Globus pallidus (tissue), 1 donor: ENCODE measurements around the gene DIP2A.

Source experiments
- DNase-seq: peaks from one replicate; pipeline ENCODE4 v3.0.0-alpha.2; 2015; ENCODE audit warnings: low spot score

The DIP2A gene

GRCh38 chr21:46596201-46596600, 137.5 kb downstream of the DIP2A start:
- no peak for DNase-seq

- DNase-seq: no peak
Measured at GRCh38 chr21:46597031-46597430, 138.3 kb downstream of the DIP2A start.

DNA sequence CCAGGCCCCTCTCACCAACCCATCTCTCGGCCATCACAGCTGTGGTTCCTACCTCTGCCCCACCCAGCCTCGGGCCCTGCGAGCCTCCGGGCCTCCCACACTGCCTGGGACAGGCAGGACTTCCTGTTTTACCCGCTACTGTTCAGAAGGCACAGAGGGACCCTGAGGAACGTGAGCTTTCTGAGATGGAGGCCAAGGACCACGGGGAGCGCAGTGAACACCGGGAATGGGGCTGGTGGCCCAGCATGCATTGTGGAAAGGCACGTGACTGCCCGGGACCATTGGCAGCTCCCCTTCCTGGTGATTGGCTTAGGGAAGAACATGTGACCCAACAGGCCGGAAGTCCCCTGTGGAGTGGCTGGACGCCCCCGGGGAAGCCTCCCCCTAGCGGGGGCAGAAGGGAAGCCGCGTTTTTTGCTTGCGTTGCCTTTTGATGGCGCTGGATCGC, 139.2 kb downstream of the DIP2A start:
- DNase-seq: no peak

DNA sequence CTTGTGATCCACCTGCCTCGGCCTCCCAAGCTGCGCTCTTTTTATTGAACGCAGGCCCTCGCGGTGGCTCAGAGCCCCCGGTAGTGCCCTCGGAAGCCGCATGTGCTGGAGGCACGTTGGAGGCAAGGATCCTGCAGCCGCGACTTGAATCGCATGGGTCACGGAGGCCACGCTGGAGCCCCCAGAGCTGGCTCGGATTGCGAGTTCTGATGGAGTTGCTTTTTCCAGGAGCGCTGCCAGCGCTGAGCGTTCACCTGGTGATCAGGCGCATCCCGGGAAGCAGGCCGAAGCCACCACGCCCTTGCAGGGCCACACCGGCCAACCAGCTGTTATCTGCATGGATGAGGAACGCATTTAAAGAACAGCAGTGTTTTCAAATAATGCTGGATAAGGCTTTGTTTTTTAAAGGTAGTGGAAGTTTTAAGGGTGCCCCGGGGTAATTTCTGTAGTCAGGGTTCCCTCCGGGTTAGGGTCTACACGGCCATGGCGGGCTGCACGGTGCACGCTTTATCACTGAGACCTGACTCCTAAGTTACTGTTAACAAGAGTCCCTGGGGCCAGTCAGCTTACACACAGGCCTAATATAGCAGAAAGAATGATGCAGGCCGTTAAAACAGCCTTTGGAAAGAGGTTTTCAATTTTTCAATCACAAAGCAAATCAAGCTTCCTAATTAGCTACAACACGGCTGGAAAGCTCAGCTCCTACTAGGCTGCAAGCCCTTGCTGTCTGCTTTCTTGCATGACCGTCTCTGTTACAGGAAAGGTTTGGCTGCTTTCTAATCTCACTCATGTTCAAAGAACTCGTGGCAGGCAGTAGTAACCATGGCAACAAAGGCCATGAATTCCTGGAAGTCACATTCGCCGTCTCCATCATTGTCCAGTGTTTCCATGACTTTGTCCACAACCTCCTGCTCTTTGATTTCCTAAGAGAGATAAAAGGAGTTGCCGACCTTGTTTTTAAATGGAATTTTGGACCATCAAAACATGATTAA, 140.2 kb downstream of the DIP2A start:
- no peak for DNase-seq

- DNase-seq: no peak
Measured at GRCh38 chr21:46600305-46600704, 141.6 kb downstream of the DIP2A start.

DNA sequence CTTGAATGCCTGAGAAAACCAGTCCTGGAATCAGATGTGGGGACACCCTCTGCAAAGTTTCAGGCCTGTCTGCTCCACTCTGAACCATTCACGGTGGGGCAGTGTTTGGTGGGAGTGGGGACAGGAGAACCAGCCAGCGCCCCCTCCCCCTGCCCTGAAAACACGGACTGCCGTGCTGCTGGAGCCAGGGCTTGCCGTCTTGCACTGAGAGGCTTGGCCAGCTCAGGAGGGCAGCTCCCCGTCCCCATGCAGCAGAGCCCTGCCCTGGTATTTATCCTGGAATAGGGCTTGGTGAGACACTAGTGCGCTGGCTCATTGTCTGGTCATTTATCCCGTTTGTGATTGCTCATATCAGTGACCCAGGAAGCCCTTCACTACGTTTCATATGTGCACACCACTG, 142.3 kb downstream of the DIP2A start:
- DNase-seq: no peak

GRCh38 chr21:46603228-46603627, 144.5 kb downstream of the DIP2A start:
- DNase-seq: no peak

- no peak for DNase-seq
Measured at GRCh38 chr21:46604329-46604974, 145.8 kb downstream of the DIP2A start.

DNA sequence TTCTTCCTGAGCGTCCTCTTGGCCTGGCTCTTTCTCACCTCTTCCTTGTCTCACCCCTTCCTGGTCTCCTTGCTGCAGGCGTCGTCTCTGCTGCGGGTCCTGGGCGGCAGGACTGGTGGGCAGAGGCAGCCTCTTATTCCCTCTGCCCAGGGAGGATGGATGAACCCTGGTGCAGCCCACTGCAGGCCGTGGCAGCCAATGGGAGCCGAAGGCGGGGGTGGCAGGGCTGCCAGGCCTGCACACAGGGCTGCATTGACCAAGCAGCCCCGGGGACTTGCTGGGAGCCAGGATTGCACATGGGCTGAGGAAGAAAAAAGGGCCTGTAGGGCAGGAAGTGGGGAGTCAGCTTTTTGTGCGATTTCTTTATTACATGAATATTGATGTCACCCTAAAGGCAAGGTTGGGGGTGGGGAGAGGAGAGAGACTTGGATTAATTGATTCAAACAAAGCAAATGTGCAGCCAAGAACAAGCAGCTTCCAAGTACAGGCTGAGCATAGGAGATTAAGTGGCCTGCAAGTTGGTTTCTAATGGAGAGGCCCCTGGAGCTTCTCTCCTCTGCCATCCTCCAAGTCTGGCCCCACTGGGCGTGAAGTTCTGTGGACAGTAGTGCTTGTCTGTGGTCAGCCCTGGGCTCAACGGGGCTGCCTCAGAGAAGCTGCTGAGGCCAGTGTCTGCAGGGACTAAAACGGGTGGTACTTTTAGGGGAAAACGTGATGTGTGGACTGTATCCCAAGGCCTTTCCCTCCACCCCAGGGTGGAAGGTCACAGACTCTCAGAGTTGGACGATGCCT, 146.5 kb downstream of the DIP2A start, which contains the start of gene S100B:
TSS of gene S100B (minus strand) at position 108 of the 792 bp plus-strand sequence. CDS start 2,667 bp downstream, outside the sequence.
- DNase-seq: peak; percentile 98

DNA sequence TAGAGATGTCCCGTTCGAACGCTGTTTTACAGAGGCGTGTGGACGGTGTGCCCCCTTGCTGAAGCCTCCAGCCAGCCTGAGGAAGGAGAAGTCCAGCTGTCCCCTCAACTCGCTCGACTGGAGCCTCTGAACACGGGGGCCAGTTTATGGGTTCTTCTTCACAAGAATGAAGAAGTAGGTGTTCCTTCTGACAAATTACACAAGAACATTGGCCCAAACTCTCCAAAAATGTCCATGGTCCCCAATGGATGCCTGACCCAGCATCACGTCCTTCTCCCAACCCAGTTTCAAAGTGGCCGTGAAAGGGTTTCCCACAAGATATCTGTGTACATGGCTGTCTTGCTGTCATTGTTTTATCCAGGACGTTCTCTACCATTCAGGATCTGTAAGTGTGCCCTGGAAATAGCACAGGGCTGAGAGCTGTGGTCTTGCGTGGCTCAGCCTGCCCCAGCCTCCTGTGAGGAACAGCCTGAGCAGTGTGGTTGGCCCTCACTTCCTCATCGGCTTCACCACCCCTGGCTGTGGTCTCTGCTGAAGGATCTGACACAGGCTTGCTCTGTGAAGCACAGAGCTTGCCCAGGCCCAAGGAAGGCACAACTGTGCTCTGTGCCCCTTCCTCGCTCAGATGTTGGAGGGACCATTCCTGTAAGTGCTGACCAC, 147.2 kb downstream of the DIP2A start:
- no peak for DNase-seq

GRCh38 chr21:46606427-46606813, 147.7 kb downstream of the DIP2A start:
- no peak for DNase-seq

GRCh38 chr21:46607636-46608035, 148.9 kb downstream of the DIP2A start:
- DNase-seq: no peak

DNA sequence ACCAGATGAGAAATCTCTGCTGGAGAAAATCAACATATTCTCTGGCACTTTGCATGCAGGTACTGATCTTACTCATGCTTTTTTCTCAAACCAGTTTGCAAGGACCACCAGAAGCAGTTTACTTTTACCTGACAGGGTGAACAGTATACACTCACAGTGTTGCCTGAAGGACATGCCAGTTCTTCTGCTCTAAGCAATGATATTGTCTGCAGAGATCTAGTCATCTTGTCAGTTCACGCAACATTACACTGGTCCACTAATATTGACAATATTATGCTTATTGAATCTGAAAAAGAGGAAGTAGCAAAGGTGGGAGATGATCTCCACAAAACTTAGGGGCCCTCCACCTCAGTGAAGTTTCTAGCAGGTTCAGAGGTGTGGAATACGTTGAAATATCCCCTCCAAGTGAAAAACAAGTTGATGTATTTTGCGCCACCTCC, 150.0 kb downstream of the DIP2A start:
- no peak for DNase-seq

- no peak for DNase-seq
Measured at GRCh38 chr21:46610018-46610701, 151.5 kb downstream of the DIP2A start.

- no peak for DNase-seq
Measured at GRCh38 chr21:46613391-46613790, 154.7 kb downstream of the DIP2A start.

DNA sequence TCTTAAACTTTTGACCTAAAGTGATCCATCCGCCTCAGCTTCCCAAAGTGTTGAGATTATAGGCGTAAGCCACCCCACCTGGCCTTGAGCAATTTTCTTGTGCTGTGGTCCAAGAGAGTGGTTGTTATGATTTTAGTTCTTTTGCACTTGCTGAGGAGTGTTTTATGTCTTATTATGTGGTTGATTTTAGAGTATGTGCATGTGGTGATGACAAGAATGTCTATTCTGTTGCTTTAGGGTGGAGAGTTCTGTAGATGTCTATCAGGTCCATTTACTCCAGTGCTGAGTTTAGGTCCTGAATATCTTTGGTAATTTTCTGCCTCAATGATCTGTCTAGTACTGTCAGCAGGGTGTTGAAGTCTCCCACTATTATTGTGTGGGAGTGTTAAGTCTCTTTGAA, 157.4 kb downstream of the DIP2A start:
- no peak for DNase-seq

GRCh38 chr21:46616656-46617055, 158.0 kb downstream of the DIP2A start:
- DNase-seq: no peak

DNA sequence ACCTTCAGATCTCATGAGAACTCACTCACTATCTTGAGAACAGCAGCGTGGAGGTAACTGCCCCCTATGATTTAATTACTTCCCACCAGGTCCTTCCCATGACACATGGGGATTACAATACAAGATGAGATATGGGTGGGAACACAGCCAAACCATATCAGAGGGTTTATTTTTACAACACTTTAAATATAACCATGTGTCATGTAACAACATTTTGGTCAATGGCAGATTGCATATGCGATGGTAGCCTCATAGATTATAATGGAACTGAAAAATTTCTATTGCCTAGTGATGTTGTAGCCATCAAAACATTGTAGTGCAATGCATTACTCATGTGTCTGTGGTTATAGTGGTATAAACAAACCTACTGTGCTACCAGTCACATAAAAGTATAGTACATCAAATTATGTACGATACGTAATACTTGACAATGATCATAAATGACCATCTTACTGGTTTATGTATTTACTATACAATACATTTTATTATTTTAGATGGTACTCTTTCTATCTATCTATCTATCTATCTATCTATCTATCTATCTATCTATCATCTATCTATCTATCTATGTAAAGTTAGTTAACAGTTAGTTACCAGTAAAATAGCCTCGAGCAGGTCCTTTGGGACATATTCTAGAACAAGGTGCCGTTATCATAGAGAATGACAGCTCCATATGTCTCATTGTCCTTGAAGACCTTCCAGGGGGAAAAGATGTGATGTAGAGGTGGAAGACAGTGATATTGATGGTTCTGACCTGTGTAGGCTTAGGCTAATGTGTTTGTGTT, 158.8 kb downstream of the DIP2A start:
- no peak for DNase-seq

- DNase-seq: no peak
Measured at GRCh38 chr21:46618738-46619379, 160.2 kb downstream of the DIP2A start.
